OCI-LY3 (cell line): ENCODE measurements around the gene OPCML.

ENCODE experiments used
- H2AFZ ChIP-seq: fragments of 200-600, 300-600 bp; shearing (Covaris generic); 2 replicates; pipeline ENCODE4 v1.6.0; 2014; ENCODE audit warnings: antibody characterized with exemption, low read depth, low read length
- H3K27ac ChIP-seq: fragments of 200-600, 300-600 bp; sonication (generic); 2 replicates; pipeline ENCODE4 v1.5.1; 2014; ENCODE audit warnings: mild to moderate bottlenecking, low read length, moderate library complexity, mixed read lengths
- H3K27me3 ChIP-seq: fragments of 200-600, 300-600 bp; sonication (generic); 2 replicates; pipeline ENCODE4 v1.6.1; 2014; ENCODE audit warnings: low read depth, low read length, mixed read lengths
- H3K36me3 ChIP-seq: fragments of 200-600, 300-600 bp; sonication (generic); replicated peaks from 2 replicates; pipeline ENCODE3; 2014; ENCODE audit warnings: low read depth, low read length, mixed read lengths
- H3K4me1 ChIP-seq: fragments of 300-600, 200-600 bp; sonication (generic); 2 replicates; pipeline ENCODE4 v1.6.1; 2014; ENCODE audit warnings: low read length, mixed read lengths
- H3K4me2 ChIP-seq: fragments of 200-600, 300-600 bp; sonication (generic); 2 replicates; pipeline ENCODE4 v1.6.1; 2014; ENCODE audit warnings: low read length, mixed read lengths
- H3K4me3 ChIP-seq: fragments of 300-600, 200-600 bp; sonication (generic); 2 replicates; pipeline ENCODE4 v1.5.1; 2014; ENCODE audit warnings: antibody characterized with exemption, mild to moderate bottlenecking, low read length, moderate library complexity
- H3K79me2 ChIP-seq: fragments of 300-600, 200-600 bp; shearing (Covaris generic); 2 replicates; pipeline ENCODE4 v1.6.1; 2014; ENCODE audit warnings: mild to moderate bottlenecking, low read length, mixed read lengths
- H3K9ac ChIP-seq: fragments of 300-600, 200-600 bp; shearing (Covaris generic); 2 replicates; pipeline ENCODE4 v1.6.0; 2014; ENCODE audit warnings: mild to moderate bottlenecking, low read length, moderate library complexity
- H3K9me3 ChIP-seq: fragments of 200-600, 300-600 bp; shearing (Covaris generic); 2 replicates; pipeline ENCODE4 v1.6.1; 2014; ENCODE audit warnings: low read length, mixed read lengths; ENCODE audit not compliant: insufficient read depth
- H4K20me1 ChIP-seq: fragments of 200-600, 300-600 bp; sonication (generic); 2 replicates; pipeline ENCODE4 v1.6.1; 2016; ENCODE audit warnings: low read length, mixed read lengths; ENCODE audit not compliant: insufficient read depth
- EZH2phosphoT487 ChIP-seq: fragments of 200-600 bp; shearing (Covaris generic); IDR thresholded peaks from 2 replicates; pipeline ENCODE4 v1.6.1; 2018; ENCODE audit warnings: antibody characterized with exemption, mixed run types, low read depth
- TF ChIP-seq, protein P1 (sequence below): fragments of 200-600, 300-600 bp; sonication (generic); IDR thresholded peaks from 2 replicates; pipeline ENCODE4 v1.5.1; 2014; ENCODE audit warnings: antibody characterized with exemption, low read length, low read depth

OPCML gene

DNA sequence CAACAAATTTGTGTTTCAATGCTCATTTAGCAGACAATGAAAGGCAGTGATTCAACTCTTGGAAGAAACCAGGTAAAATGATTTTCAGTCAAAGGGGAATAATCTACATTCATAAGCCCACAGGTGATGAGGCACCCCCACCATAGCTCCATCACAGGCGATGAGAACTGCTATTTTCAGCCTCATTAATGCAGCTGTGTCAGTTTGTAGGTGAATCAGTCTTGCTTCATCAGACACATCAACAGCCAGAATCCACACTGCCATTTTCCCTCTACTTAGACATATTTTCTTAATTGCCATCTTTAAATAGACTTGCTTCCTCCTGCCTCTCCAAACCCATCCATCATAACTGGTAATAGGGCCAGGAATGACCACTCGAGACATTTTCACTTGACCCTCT is 701.0 kb downstream of the OPCML start:
- TF ChIP-seq, protein P1, sequence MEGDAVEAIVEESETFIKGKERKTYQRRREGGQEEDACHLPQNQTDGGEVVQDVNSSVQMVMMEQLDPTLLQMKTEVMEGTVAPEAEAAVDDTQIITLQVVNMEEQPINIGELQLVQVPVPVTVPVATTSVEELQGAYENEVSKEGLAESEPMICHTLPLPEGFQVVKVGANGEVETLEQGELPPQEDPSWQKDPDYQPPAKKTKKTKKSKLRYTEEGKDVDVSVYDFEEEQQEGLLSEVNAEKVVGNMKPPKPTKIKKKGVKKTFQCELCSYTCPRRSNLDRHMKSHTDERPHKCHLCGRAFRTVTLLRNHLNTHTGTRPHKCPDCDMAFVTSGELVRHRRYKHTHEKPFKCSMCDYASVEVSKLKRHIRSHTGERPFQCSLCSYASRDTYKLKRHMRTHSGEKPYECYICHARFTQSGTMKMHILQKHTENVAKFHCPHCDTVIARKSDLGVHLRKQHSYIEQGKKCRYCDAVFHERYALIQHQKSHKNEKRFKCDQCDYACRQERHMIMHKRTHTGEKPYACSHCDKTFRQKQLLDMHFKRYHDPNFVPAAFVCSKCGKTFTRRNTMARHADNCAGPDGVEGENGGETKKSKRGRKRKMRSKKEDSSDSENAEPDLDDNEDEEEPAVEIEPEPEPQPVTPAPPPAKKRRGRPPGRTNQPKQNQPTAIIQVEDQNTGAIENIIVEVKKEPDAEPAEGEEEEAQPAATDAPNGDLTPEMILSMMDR = no peak
- no peak for TF ChIP-seq EZH2phosphoT487
- H3K4me3 ChIP-seq = no peak overlapping the region
- no peaks in the 10 kb centered on the region for H3K4me1 ChIP-seq
- no peak overlapping the region for H3K9ac ChIP-seq
- H3K36me3 ChIP-seq = no peaks in the 10 kb centered on the region
- H3K9me3 ChIP-seq = no peaks in the 10 kb centered on the region
- no peaks in the 10 kb centered on the region for H3K27me3 ChIP-seq
- H3K79me2 ChIP-seq = no peaks in the 10 kb centered on the region
- H2AFZ ChIP-seq = no peak overlapping the region
- H4K20me1 ChIP-seq = no peaks in the 10 kb centered on the region
- H3K27ac ChIP-seq = no peak overlapping the region
- H3K4me2 ChIP-seq = no peak overlapping the region

DNA sequence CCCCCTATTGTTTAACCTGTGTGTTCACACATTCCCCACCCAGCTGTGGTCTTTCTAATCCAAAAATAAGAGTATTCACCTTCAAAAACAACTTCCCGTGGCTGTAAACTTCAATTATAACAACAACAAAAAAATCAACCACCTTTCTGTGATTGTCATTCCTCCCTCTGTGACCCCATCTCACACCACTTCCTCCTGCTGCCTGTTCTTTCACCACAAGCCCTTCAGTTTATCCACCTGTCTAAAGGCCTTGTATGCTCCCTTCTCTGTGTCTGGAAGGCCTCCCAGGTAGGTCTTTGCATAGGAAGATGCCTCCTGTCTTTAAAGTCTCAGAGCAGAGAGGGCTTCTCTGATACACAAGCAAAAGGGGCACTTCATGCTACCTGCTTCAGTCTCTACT is 707.7 kb downstream of the OPCML start:
- Histone ChIP-seq H3K79me2 (no peaks in the 10 kb centered on the region), H3K9ac (no peak overlapping the region), H3K4me3 (no peak overlapping the region), H3K4me2 (no peak overlapping the region), H2AFZ (no peak overlapping the region), H3K9me3 (no peaks in the 10 kb centered on the region), H3K27ac (no peak overlapping the region), H4K20me1 (no peaks in the 10 kb centered on the region), H3K36me3 (no peaks in the 10 kb centered on the region), H3K4me1 (no peaks in the 10 kb centered on the region), H3K27me3 (no peaks in the 10 kb centered on the region)
- TF ChIP-seq EZH2phosphoT487 = no peak
- TF ChIP-seq, protein P1 = no peak

DNA sequence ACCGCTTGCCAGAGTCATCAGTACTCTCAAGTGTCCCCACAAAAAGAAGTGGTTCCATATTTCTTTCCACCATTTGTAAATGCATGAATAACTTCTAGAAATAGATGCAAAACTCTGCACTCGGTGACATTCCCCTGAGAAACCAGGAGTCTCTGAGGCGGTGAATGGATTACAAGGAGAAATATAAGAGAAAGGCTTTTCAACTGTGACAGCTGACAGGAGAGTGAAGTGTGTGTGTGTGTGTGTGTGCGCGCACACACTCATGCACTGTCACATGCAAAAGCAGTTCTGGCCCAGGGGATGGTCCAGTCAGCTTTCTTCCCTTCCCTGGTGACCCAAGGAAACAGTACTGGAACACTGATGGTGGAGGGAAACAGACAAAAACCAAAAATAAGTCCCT is 710.0 kb downstream of the OPCML start:
- Histone ChIP-seq H3K36me3 (no peaks in the 10 kb centered on the region), H3K9ac (no peak overlapping the region), H3K27me3 (no peaks in the 10 kb centered on the region), H3K79me2 (no peaks in the 10 kb centered on the region), H3K9me3 (no peaks in the 10 kb centered on the region), H3K4me3 (no peak overlapping the region), H3K27ac (no peak overlapping the region), H4K20me1 (no peaks in the 10 kb centered on the region), H2AFZ (no peak overlapping the region), H3K4me1 (no peaks in the 10 kb centered on the region), H3K4me2 (no peak overlapping the region)
- no peak for TF ChIP-seq EZH2phosphoT487
- TF ChIP-seq, protein P1 = no peak

DNA sequence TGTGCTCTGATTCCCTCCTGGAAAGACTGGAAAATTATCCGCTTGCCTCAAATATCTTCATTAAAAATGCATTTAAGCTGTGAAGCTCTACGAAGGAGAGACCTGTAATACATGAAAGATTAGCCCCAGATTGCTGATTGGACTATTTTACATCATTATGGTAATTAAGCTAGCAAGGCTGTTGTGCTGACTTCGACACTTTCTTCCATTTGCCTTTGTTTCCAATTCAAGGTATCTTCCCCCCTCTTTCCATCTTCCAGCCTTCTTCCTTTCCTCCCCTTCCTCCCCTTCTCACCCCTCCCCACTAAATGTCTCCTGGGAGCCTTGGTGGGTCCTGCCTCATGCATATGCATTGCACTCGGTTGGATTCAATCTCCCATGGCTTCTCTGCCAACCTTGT is 710.8 kb downstream of the OPCML start:
- H3K9me3 ChIP-seq = no peaks in the 10 kb centered on the region
- no peak overlapping the region for H2AFZ ChIP-seq
- no peak overlapping the region for H3K4me2 ChIP-seq
- no peak overlapping the region for H3K9ac ChIP-seq
- no peaks in the 10 kb centered on the region for H3K4me1 ChIP-seq
- H3K36me3 ChIP-seq = no peaks in the 10 kb centered on the region
- no peak overlapping the region for H3K4me3 ChIP-seq
- no peak for TF ChIP-seq EZH2phosphoT487
- TF ChIP-seq, protein P1 = no peak
- H3K27ac ChIP-seq = no peak overlapping the region
- no peaks in the 10 kb centered on the region for H3K79me2 ChIP-seq
- H4K20me1 ChIP-seq = no peaks in the 10 kb centered on the region
- H3K27me3 ChIP-seq = no peaks in the 10 kb centered on the region
